ENCODE results near the gene KIAA1217. TPM values are rescaled to one million over a fixed set of nuclear protein-coding genes. Genes with fewer than 3 reads are reported as not detected.

Gene KIAA1217
- total RNA-seq, 4 donors from 2014 or later, result 46.9 to 108 (median 61.5) TPM

GRCh38 chr10:24459836-24460235 is 250.9 kb downstream of the KIAA1217 start:
- no peaks in the 10 kb centered on the region for H3K27me3 ChIP-seq
- no peaks in the 10 kb centered on the region for H3K36me3 ChIP-seq
- no peaks in the 10 kb centered on the region for H3K9me3 ChIP-seq
- H3K4me3 ChIP-seq, result no peak overlapping the region
- no peak overlapping the region for H3K27ac ChIP-seq
- TF ChIP-seq POLR2A (IDR thresholded peaks at IDR 0.05), result no peak
- peaks cover 0 to 13% (median 0%) of the 10 kb centered on the region in 4 donors for H3K4me1 ChIP-seq
- no peak for DNase-seq

DNA sequence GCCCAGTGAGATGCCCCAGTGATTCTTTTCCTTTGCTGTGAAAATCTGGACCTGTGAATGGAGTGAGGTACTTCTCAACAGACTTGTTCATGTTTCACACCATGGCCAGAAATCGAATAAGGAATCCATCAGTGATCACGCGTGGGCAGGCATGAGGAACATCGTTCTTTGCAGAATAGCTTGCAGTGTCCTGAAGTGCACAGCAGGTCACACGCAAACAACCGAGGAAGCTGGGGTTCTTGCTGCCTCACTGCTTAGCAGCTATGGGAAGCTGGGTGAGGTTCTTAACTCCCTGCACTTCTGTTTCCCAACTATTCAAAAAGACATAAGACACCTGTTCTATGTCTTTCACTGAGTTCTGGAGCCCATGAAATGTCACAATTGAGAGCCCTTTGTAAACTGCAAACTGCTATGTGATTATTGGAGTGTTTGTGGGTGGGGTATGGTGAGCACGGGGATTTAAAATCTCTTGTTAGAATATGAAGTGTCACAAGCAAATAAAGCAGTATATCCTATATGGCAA is 253.4 kb downstream of the KIAA1217 start:
- H3K36me3 ChIP-seq, result no peaks in the 10 kb centered on the region
- no peaks in the 10 kb centered on the region for H3K27me3 ChIP-seq
- TF ChIP-seq, protein P1, sequence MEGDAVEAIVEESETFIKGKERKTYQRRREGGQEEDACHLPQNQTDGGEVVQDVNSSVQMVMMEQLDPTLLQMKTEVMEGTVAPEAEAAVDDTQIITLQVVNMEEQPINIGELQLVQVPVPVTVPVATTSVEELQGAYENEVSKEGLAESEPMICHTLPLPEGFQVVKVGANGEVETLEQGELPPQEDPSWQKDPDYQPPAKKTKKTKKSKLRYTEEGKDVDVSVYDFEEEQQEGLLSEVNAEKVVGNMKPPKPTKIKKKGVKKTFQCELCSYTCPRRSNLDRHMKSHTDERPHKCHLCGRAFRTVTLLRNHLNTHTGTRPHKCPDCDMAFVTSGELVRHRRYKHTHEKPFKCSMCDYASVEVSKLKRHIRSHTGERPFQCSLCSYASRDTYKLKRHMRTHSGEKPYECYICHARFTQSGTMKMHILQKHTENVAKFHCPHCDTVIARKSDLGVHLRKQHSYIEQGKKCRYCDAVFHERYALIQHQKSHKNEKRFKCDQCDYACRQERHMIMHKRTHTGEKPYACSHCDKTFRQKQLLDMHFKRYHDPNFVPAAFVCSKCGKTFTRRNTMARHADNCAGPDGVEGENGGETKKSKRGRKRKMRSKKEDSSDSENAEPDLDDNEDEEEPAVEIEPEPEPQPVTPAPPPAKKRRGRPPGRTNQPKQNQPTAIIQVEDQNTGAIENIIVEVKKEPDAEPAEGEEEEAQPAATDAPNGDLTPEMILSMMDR (IDR thresholded peaks at IDR 0.05), result no peak
- no peak for TF ChIP-seq POLR2A (IDR thresholded peaks at IDR 0.05)
- peaks cover 0 to 13% (median 0%) of the 10 kb centered on the region in 4 donors for H3K4me1 ChIP-seq
- H3K9me3 ChIP-seq, result no peaks in the 10 kb centered on the region
- no peak for DNase-seq
- H3K4me3 ChIP-seq, result no peak overlapping the region
- no peak overlapping the region for H3K27ac ChIP-seq

DNA sequence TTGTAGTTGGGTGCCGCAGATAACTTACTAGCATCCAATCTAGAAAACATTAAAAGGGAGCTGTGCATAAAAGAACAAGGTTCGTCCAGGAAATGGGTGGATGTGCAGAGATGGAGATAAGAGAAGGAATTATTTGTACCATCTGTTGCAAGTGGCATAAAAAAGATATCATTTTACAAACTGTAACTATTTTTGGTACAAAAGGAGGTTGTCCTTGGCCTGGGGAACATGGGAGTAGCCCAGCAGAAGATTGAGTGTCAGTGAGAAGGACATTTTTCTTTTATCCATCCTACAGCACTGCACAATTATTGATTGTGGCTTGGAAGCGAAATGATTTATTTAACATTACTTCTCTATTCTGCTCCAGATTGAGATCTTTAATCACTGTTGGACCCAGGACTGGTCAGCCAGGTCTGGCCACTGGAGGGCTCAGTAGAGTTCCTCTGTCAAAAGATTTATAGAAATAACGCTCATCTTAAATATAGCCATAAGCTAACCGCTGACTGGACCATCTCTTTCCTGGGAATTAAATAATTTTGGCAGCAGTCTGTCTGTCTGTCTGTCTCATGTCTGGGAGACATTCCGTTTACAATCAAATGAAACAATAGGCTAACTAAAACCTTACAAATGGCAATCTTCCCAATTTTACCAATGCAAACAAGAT is 254.1 kb downstream of the KIAA1217 start:
- TF ChIP-seq POLR2A (IDR thresholded peaks at IDR 0.05), result no peak
- TF ChIP-seq, protein P1 (IDR thresholded peaks at IDR 0.05), result peak in 1 of 6 experiments; percentile 25
- Histone ChIP-seq H3K27me3 (no peaks in the 10 kb centered on the region), H3K36me3 (no peaks in the 10 kb centered on the region), H3K4me3 (no peak overlapping the region), H3K4me1 (peaks cover 0 to 13% (median 0%) of the 10 kb centered on the region in 4 donors), H3K9me3 (no peaks in the 10 kb centered on the region), H3K27ac (peak overlapping the region in 3 of 4 donors; percentile 51 to 95 (median 87))
- DNase-seq, result no peak

- Histone ChIP-seq H3K4me3 (peak overlapping the region in 2 of 4 donors; percentile 46 to 53), H3K4me1 (peaks cover 0 to 13% (median 0%) of the 10 kb centered on the region in 4 donors)
- DNase-seq, result peak in 1 of 3 donors; percentile 75
These were observed 254.9 kb downstream of the KIAA1217 start for GRCh38 chr10:24463611-24464426.

DNA sequence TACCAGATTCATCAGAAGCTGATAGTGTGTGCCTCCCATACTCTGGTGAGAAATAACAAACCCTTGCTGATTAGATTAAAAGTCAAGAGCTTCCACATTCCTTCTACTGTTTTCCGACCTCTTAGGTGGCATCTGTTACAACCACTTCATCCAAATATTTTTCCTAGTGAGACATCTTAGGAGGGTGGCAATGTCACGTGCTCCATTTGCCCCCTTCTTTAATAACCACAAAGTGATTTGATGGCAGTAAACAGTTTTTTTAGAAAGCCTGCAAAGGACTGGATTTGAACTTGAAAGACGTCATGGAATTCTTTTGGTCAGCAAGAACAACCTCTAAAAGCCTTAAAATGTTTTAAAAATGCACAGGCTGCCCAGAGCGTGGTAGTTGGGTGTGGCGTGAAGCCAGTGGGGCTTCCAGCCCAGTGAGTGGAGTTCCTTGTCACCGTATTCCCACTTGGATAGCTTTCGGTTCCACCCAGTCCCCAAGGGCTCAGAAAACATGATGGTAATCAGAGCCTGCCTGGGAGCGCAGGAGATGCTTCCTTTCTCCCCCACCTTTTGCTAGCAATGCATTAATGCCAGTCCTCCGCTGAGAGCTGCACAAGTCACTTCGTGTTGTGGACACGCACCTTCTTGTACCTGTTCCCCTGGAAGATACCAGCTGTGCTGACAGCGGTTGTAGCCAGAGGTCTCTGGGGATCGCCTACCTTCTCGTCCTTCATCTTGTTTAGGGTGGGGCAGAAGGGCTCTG is 256.4 kb downstream of the KIAA1217 start:
- peak overlapping the region in 3 of 4 donors; percentile 16 to 53 (median 46) for H3K4me3 ChIP-seq
- H3K27me3 ChIP-seq, result no peaks in the 10 kb centered on the region
- peak in 1 of 2 donors; percentile 35 for TF ChIP-seq POLR2A (IDR thresholded peaks at IDR 0.05)
- TF ChIP-seq, protein P1 (IDR thresholded peaks at IDR 0.05), result no peak
- no peaks in the 10 kb centered on the region for H3K36me3 ChIP-seq
- H3K4me1 ChIP-seq, result peaks cover 0 to 23% (median 0%) of the 10 kb centered on the region in 4 donors
- H3K9me3 ChIP-seq, result no peaks in the 10 kb centered on the region
- peak overlapping the region in 3 of 4 donors; percentile 51 to 95 (median 87) for H3K27ac ChIP-seq
- peak in 2 of 3 donors; percentile 54 to 74 for DNase-seq

More at GRCh38 chr10:24463611-24464426, 254.9 kb downstream of the KIAA1217 start:
- peak in 1 of 2 donors; percentile 76 for TF ChIP-seq POLR2A (IDR thresholded peaks at IDR 0.05)
- TF ChIP-seq, protein P1 (IDR thresholded peaks at IDR 0.05), result no peak
- Histone ChIP-seq H3K36me3 (no peaks in the 10 kb centered on the region), H3K27me3 (no peaks in the 10 kb centered on the region), H3K9me3 (no peaks in the 10 kb centered on the region), H3K27ac (peak overlapping the region in 3 of 4 donors; percentile 51 to 95 (median 87))
